SK-N-SH (cell line): ENCODE results near the gene AK5. TPM values are rescaled to one million over a fixed set of nuclear protein-coding genes. Genes with fewer than 3 reads are reported as not detected.

Source experiments
- CTCF ChIA-PET: fragments of 300-600, 350-600 bp; formaldehyde crosslinking; extraction: SDS; loops from one replicate; lab custom pipeline; 2021; lab: Yijun Ruan, JAX
- POLR2A ChIA-PET: fragments of 350-600 bp; sonication (Branson Sonifier 250); formaldehyde crosslinking; extraction: SDS; loops from one replicate; lab custom pipeline; 2020; ENCODE audit warnings: antibody characterized with exemption, inconsistent platforms; lab: Yijun Ruan, JAX
- DNase-seq: peaks from one replicate; pipeline ENCODE4 v3.0.0; 2012
- H2AFZ ChIP-seq: fragments of 200-600 bp; sonication (generic); 2 replicates; pipeline ENCODE4 v1.8.1; 2016; ENCODE audit warnings: antibody characterized with exemption, mild to moderate bottlenecking, low read depth
- H3F3A ChIP-seq: fragments of 200-600 bp; sonication (generic); replicated peaks from 2 replicates; pipeline ENCODE3; 2016; ENCODE audit warnings: antibody characterized with exemption, mild to moderate bottlenecking; ENCODE audit not compliant: insufficient read depth
- H3K27ac ChIP-seq, 2 experiments: fragments of 200-500 bp in 1 of 2; fragments of 200-600 bp in 1 of 2; sonication (Bioruptor generic) in 1 of 2; sonication (generic), shearing (Covaris generic) in 1 of 2; 2 replicates each; pipeline versions ENCODE4 v1.5.1 to v1.6.1; 2014 to 2016; ENCODE audit warnings: low read depth in 2 of 2, inconsistent platforms in 1 of 2, low read length in 1 of 2, mild to moderate bottlenecking in 1 of 2, mixed read lengths in 1 of 2
- H3K27me3 ChIP-seq: fragments of 200-600 bp; sonication (generic), shearing (Covaris generic); 2 replicates; pipeline ENCODE4 v1.6.1; 2016; ENCODE audit warnings: mixed run types; ENCODE audit not compliant: insufficient read depth
- H3K36me3 ChIP-seq, 2 experiments: fragments of 200-500 bp in 1 of 2; fragments of 200-600 bp in 1 of 2; sonication (Bioruptor generic) in 1 of 2; sonication (generic) in 1 of 2; replicated peaks in 1 of 2; 2 replicates each; pipeline versions ENCODE3 to v1.5.1; 2014 to 2016; ENCODE audit warnings: low read length in 1 of 2, mild to moderate bottlenecking in 1 of 2; ENCODE audit not compliant: insufficient read depth in 2 of 2, control insufficient read depth in 1 of 2
- H3K4me1 ChIP-seq, 2 experiments: fragments of 200-500 bp in 1 of 2; fragments of 200-600 bp in 1 of 2; sonication (Bioruptor generic) in 1 of 2; sonication (generic), shearing (Covaris generic) in 1 of 2; 2 replicates each; pipeline versions ENCODE4 v1.5.1 to v1.6.1; 2014 to 2016; ENCODE audit warnings: low read depth in 1 of 2, low read length in 1 of 2, mixed run types in 1 of 2; ENCODE audit not compliant: insufficient read depth in 2 of 2, control insufficient read depth in 1 of 2
- H3K4me2 ChIP-seq: fragments of 200-600 bp; sonication (generic), shearing (Covaris generic); 2 replicates; pipeline ENCODE4 v1.6.1; 2017; ENCODE audit warnings: mixed run types
- H3K4me3 ChIP-seq, 2 experiments: fragments of 200-500 bp in 1 of 2; fragments of 200-600 bp in 1 of 2; sonication (Bioruptor generic) in 1 of 2; sonication (generic), shearing (Covaris generic) in 1 of 2; 2 replicates each; pipeline versions ENCODE4 v1.5.1 to v1.8.1; 2014 to 2016; ENCODE audit warnings: low read depth in 2 of 2, inconsistent platforms in 1 of 2, low read length in 1 of 2, mild to moderate bottlenecking in 1 of 2, mixed read lengths in 1 of 2, moderate library complexity in 1 of 2
- H3K79me2 ChIP-seq: fragments of 200-600 bp; sonication (generic); 2 replicates; pipeline ENCODE4 v1.8.1; 2017; ENCODE audit warnings: mild to moderate bottlenecking; ENCODE audit not compliant: insufficient read depth
- H3K9ac ChIP-seq: fragments of 200-600 bp; sonication (generic); 2 replicates; pipeline ENCODE4 v1.6.1; 2017; ENCODE audit warnings: mixed run types
- H3K9me2 ChIP-seq: fragments of 200-600 bp; sonication (generic); 2 replicates; pipeline ENCODE4 v1.6.1; 2017; ENCODE audit warnings: mixed run types
- H3K9me3 ChIP-seq: fragments of 200-600 bp; sonication (generic); 2 replicates; pipeline ENCODE4 v1.6.1; 2017; ENCODE audit warnings: mixed run types, mild to moderate bottlenecking, moderate library complexity
- H4K20me1 ChIP-seq: fragments of 200-600 bp; sonication (generic); 2 replicates; pipeline ENCODE4 v1.6.1; 2017; ENCODE audit warnings: mild to moderate bottlenecking, mixed run types; ENCODE audit not compliant: insufficient read depth
- CHD2 ChIP-seq: fragments of 150-350 bp; IDR thresholded peaks from 2 replicates; pipeline ENCODE4 v1.6.1; 2018; ENCODE audit warnings: low read length; ENCODE audit not compliant: partially characterized antibody
- ELF1 ChIP-seq: IDR thresholded peaks from 2 replicates; pipeline ENCODE4 v1.4.0; 2012
- EP300 ChIP-seq, 2 experiments: IDR thresholded peaks; 2 replicates each; pipeline versions ENCODE4 v1.4.0 to v1.6.1; 2012; ENCODE audit warnings: borderline replicate concordance in 1 of 2, low read depth in 1 of 2, low read length in 1 of 2
- EZH2phosphoT487 ChIP-seq: fragments of 200-600 bp; sonication (generic); IDR thresholded peaks from 2 replicates; pipeline ENCODE4 v1.6.1; 2017; ENCODE audit warnings: low read depth, mixed run types, mild to moderate bottlenecking, antibody characterized with exemption, moderate library complexity, borderline replicate concordance
- FOSL2 ChIP-seq: IDR thresholded peaks from 2 replicates; pipeline ENCODE4 v1.4.0; 2012; ENCODE audit warnings: low read depth, mild to moderate bottlenecking, moderate library complexity, borderline replicate concordance
- FOXJ3 ChIP-seq: sonication (generic); formaldehyde crosslinking; IDR thresholded peaks from 2 replicates; pipeline ENCODE4 v1.5.1; 2020; ENCODE audit warnings: mild to moderate bottlenecking, missing genetic modification reagents
- FOXM1 ChIP-seq: IDR thresholded peaks from 2 replicates; pipeline ENCODE4 v1.4.0; 2012; ENCODE audit warnings: low read depth, mild to moderate bottlenecking
- GABPA ChIP-seq: IDR thresholded peaks from 2 replicates; pipeline ENCODE4 v1.4.0; 2012; ENCODE audit warnings: low read depth, mild to moderate bottlenecking
- IRF3 ChIP-seq: fragments of 150-350 bp; IDR thresholded peaks from 2 replicates; pipeline ENCODE4 v1.6.1; 2016; ENCODE audit warnings: mild to moderate bottlenecking, low read depth, low read length
- MAX ChIP-seq: IDR thresholded peaks from 2 replicates; pipeline ENCODE4 v1.4.0; 2012; ENCODE audit warnings: low read depth
- MEF2A ChIP-seq: IDR thresholded peaks from 2 replicates; pipeline ENCODE4 v1.4.0; 2012; ENCODE audit warnings: low read depth, borderline replicate concordance
- MXI1 ChIP-seq: IDR thresholded peaks from 2 replicates; pipeline ENCODE4 v1.6.1; 2012; ENCODE audit warnings: mild to moderate bottlenecking, low read depth, low read length, improper control_type of control experiment
- NFIC ChIP-seq: IDR thresholded peaks from 2 replicates; pipeline ENCODE4 v1.4.0; 2012; ENCODE audit warnings: borderline replicate concordance
- NRF1 ChIP-seq: IDR thresholded peaks from 2 replicates; pipeline ENCODE4 v1.6.1; 2012; ENCODE audit warnings: low read depth, mild to moderate bottlenecking, low read length
- POLR2AphosphoS5 ChIP-seq: IDR thresholded peaks from 2 replicates; pipeline ENCODE4 v1.6.1; 2012; ENCODE audit warnings: low read depth, low read length
- RAD21 ChIP-seq: IDR thresholded peaks from 2 replicates; pipeline ENCODE4 v1.6.1; 2012; ENCODE audit warnings: mild to moderate bottlenecking, low read length
- RCOR1 ChIP-seq: fragments of 150-350 bp; IDR thresholded peaks from 2 replicates; pipeline ENCODE4 v1.6.1; 2017; ENCODE audit warnings: antibody characterized with exemption, low read length
- RXRA ChIP-seq: IDR thresholded peaks from 2 replicates; pipeline ENCODE4 v1.4.0; 2012; ENCODE audit warnings: low read depth, mild to moderate bottlenecking, borderline replicate concordance
- SIN3A ChIP-seq: IDR thresholded peaks from 2 replicates; pipeline ENCODE4 v1.6.1; 2012; ENCODE audit warnings: low read depth, mild to moderate bottlenecking, low read length, moderate library complexity, borderline replicate concordance
- SMC3 ChIP-seq: IDR thresholded peaks from 2 replicates; pipeline ENCODE4 v1.6.1; 2012; ENCODE audit warnings: low read depth, low read length, improper control_type of control experiment
- TEAD4 ChIP-seq: IDR thresholded peaks from 2 replicates; pipeline ENCODE4 v1.4.0; 2012; ENCODE audit warnings: mild to moderate bottlenecking, borderline replicate concordance; ENCODE audit not compliant: insufficient read depth
- YY1 ChIP-seq: IDR thresholded peaks from 2 replicates; pipeline ENCODE4 v1.4.0; 2012; ENCODE audit warnings: low read depth, mild to moderate bottlenecking
- ZBTB33 ChIP-seq: IDR thresholded peaks from 2 replicates; pipeline ENCODE4 v1.4.0; 2012; ENCODE audit warnings: low read depth, borderline replicate concordance
- WGBS: methylation state at CpG from one replicate; pipeline ENCODE4 v1.1.6; 2017; ENCODE audit warnings: low lambda C conversion rate; 5-methylcytosine and 5-hydroxymethylcytosine counted together
- polyA plus RNA-seq, 3 experiments: library from polyadenylated mRNA; depleted of rRNA; stranded (reverse); fragments of >200 nt; gene quantifications; 2 replicates each; pipeline ENCODE4 v1.2.3, GENCODE V29; 2012
- TF ChIP-seq, protein P1 (sequence below): IDR thresholded peaks from 2 replicates; pipeline ENCODE4; 2012

AK5 gene
- polyA plus RNA-seq, 1 of the 3 experiments (the other 2 are of a cell fraction) = 22.9 TPM

- Histone ChIP-seq H3F3A (no peaks in the 10 kb centered on the region), H3K9ac (no peak overlapping the region), H3K79me2 (no peaks in the 10 kb centered on the region), H3K9me2 (no peaks in the 10 kb centered on the region), H2AFZ (no peak overlapping the region), H3K27me3 (no peaks in the 10 kb centered on the region), H3K9me3 (no peaks in the 10 kb centered on the region), H3K27ac (no peak overlapping the region), H3K4me3 (no peak overlapping the region), H3K4me1 (no peaks in the 10 kb centered on the region; a peak in 1 of 4 replicates), H4K20me1 (no peaks in the 10 kb centered on the region), H3K4me2 (no peak overlapping the region), H3K36me3 (peaks cover 0 to 6% of the 10 kb centered on the region in 2 experiments)
- ChIA-PET POLR2A (no interaction called here), CTCF (interaction anchor here (0.6 to 2.0 kb wide), 4 partner anchors 10 to 63 kb away, joined by 3 to 7 read pairs (median 3); no protein-coding TSS in a partner anchor)
- 83% methylated on average over 1 of the region's 1 CpG for WGBS
- DNase-seq = no peak
- no peak for TF ChIP-seq MXI1
- TF ChIP-seq MAX = no peak
- no peak for TF ChIP-seq MEF2A
- TF ChIP-seq FOXM1 = no peak
- no peak for TF ChIP-seq CHD2
- TF ChIP-seq RXRA = no peak
- no peak for TF ChIP-seq POLR2AphosphoS5
- no peak for TF ChIP-seq FOXJ3 (CRISPR knock-in tag)
- TF ChIP-seq YY1 = no peak
- no peak for TF ChIP-seq RAD21
- TF ChIP-seq TEAD4 = no peak
- TF ChIP-seq ELF1 = no peak
- no peak for TF ChIP-seq IRF3
- no peak for TF ChIP-seq RCOR1
Measured at GRCh38 chr1:77484334-77484733, 202.5 kb downstream of the AK5 start.

DNA sequence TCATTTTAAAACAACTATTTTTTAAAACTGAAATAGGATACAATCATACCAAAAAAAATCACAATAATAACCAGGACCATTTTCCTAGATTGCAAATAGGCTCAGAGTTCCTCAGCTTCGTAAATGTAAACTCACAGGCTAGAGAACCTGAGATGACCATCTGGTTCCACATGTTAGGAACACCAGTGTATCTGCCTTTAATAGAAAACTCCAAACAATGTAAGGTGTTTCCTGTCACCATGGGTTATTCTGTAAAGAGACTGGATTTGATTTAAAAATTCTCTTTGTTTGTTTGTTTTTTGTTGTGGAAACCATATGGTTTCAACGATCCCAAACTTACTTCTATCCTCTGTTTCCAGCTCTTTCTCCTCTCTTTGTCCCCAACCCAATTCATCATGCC, 203.1 kb downstream of the AK5 start:
- H3K4me3 ChIP-seq = no peak overlapping the region
- no peaks in the 10 kb centered on the region for H4K20me1 ChIP-seq
- no peak overlapping the region for H3K9ac ChIP-seq
- H3K27me3 ChIP-seq = no peaks in the 10 kb centered on the region
- H3K9me2 ChIP-seq = no peaks in the 10 kb centered on the region
- no peaks in the 10 kb centered on the region for H3K9me3 ChIP-seq
- 90% methylated on average over 2 of the region's 2 CpGs for WGBS
- H3K36me3 ChIP-seq = peaks cover 0 to 6% of the 10 kb centered on the region in 2 experiments
- H3K79me2 ChIP-seq = no peaks in the 10 kb centered on the region
- no peak overlapping the region for H2AFZ ChIP-seq
- CTCF ChIA-PET = interaction anchor here (1.2 to 2.0 kb wide), 2 partner anchors 11 kb away, joined by 3 to 7 read pairs; no protein-coding TSS in a partner anchor
- POLR2A ChIA-PET = no interaction called here
- H3K27ac ChIP-seq = no peak overlapping the region
- H3K4me1 ChIP-seq = peaks cover 0 to 2% of the 10 kb centered on the region in 2 experiments; a peak in 2 of 4 replicates
- H3K4me2 ChIP-seq = no peak overlapping the region
- no peaks in the 10 kb centered on the region for H3F3A ChIP-seq
- DNase-seq = no peak
- TF ChIP-seq NRF1 (no peak), ZBTB33 (no peak), SMC3 (no peak), SIN3A (no peak), GABPA (no peak), RCOR1 (no peak), IRF3 (no peak), RXRA (no peak), NFIC (no peak), EZH2phosphoT487 (no peak), FOSL2 (no peak), EP300 (IDR thresholded peaks at IDR 0.05; ENCODE audit: borderline replicate concordance in 1 of 2, low read depth in 1 of 2, low read length in 1 of 2) (no peak), MAX (no peak)
- TF ChIP-seq, protein P1, sequence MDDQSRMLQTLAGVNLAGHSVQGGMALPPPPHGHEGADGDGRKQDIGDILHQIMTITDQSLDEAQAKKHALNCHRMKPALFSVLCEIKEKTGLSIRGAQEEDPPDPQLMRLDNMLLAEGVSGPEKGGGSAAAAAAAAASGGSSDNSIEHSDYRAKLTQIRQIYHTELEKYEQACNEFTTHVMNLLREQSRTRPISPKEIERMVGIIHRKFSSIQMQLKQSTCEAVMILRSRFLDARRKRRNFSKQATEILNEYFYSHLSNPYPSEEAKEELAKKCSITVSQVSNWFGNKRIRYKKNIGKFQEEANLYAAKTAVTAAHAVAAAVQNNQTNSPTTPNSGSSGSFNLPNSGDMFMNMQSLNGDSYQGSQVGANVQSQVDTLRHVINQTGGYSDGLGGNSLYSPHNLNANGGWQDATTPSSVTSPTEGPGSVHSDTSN = no peak
